Upper lobe of left lung (tissue), 6 donors: ENCODE results near the gene GLI3. TPM values are rescaled to one million over a fixed set of nuclear protein-coding genes. Genes with fewer than 3 reads are reported as not detected.
A peak's percentile ranks its signal among the peaks of the same experiment; 100 is the strongest.

Source experiments
- ATAC-seq, 2 donors: fragments of 200-7000 bp; cut with Tn5 transposase; one replicate each; pipeline ENCODE4 v1.9.1; 2022; ENCODE audit warnings: mild to moderate bottlenecking in 2 of 2, moderate library complexity in 2 of 2; ENCODE audit not compliant: low FRiP score in 2 of 2
- DNase-seq, 2 donors: peaks; one replicate each; pipeline ENCODE4 v3.0.0-alpha.2; 2019 to 2020
- H3K27ac ChIP-seq, 4 donors: fragments of 200-600 bp; sonication (generic); one replicate each; pipeline ENCODE4 v1.5.1; 2016 to 2019
- H3K27me3 ChIP-seq, 4 donors: fragments of 200-600 bp; sonication (generic); one replicate each; pipeline ENCODE4 v1.5.1; 2017 to 2019
- H3K36me3 ChIP-seq, 4 donors: fragments of 200-600 bp; sonication (generic); one replicate each; pipeline ENCODE4 v1.5.1; 2016 to 2019
- H3K4me1 ChIP-seq, 4 donors: fragments of 200-600 bp; sonication (generic); one replicate each; pipeline ENCODE4 v1.5.1; 2018 to 2019
- H3K4me3 ChIP-seq, 4 donors: fragments of 200-600 bp; sonication (generic); one replicate each; pipeline ENCODE4 v1.5.1; 2017 to 2019; ENCODE audit warnings: mild to moderate bottlenecking in 2 of 4, moderate library complexity in 1 of 4
- H3K9me3 ChIP-seq, 4 donors: fragments of 200-600 bp; sonication (generic); one replicate each; pipeline ENCODE4 v1.5.1; 2018 to 2019
- CTCF ChIP-seq, 6 experiments: fragments of 450-650 bp in 4 of 6; fragments of 200-600 bp in 2 of 6; sonication (generic) in 2 of 6; IDR thresholded peaks; one replicate each; pipeline ENCODE4 v1.5.1; 2016 to 2019; ENCODE audit warnings: antibody characterized with exemption in 6 of 6
- EP300 ChIP-seq, 4 donors: sonication (generic); formaldehyde crosslinking; IDR thresholded peaks; one replicate each; pipeline ENCODE4 v1.5.1; 2017; ENCODE audit warnings: antibody characterized with exemption in 4 of 4, control low read depth in 2 of 4
- POLR2A ChIP-seq, 4 donors: fragments of 450-650 bp; IDR thresholded peaks; one replicate each; pipeline ENCODE4 v1.5.1; 2016 to 2017; ENCODE audit warnings: antibody characterized with exemption in 4 of 4, mild to moderate bottlenecking in 2 of 4
- POLR2AphosphoS5 ChIP-seq, 2 donors: sonication (generic); formaldehyde crosslinking; IDR thresholded peaks; one replicate each; pipeline ENCODE4 v1.5.1; 2017; ENCODE audit warnings: antibody characterized with exemption in 2 of 2
- WGBS, 2 donors: methylation state at CpG; one replicate each; pipeline ENCODE4 v1.1.5; 2017 to 2018; 5-methylcytosine and 5-hydroxymethylcytosine counted together
- total RNA-seq, 6 donors: library from RNA; depleted of rRNA in 4 of 6; stranded (reverse); fragments of >200 nt in 4 of 6; gene quantifications; one replicate each; pipeline versions ENCODE4 v1.1.0 to v1.2.1, GENCODE V29; 2016 to 2021
- donor health status: DM: no; HTN: no; CAD: no; lungs with moderate emphysema.
- donor health status: DM: no; HTN: yes; CAD: no; lungs with severe emphysema.

The GLI3 gene
- total RNA-seq, 6 donors from 2014 or later, result 5.2 to 19.4 (median 14.9) TPM

GRCh38 chr7:42090806-42091205 is 146.2 kb downstream of the GLI3 start:
- Histone ChIP-seq H3K9me3 (no peaks in the 10 kb centered on the region), H3K27me3 (no peaks in the 10 kb centered on the region), H3K36me3 (no peaks in the 10 kb centered on the region), H3K4me1 (peaks cover 18 to 30% (median 24%) of the 10 kb centered on the region in 4 donors), H3K4me3 (no peak overlapping the region), H3K27ac (peak overlapping the region in 3 of 4 donors; percentile 18 to 78 (median 67))
- no peak for DNase-seq
- no peak for ATAC-seq
- no peak for TF ChIP-seq EP300 (IDR thresholded peaks at IDR 0.05)
- TF ChIP-seq POLR2AphosphoS5 (IDR thresholded peaks at IDR 0.05), result no peak
- no peak for TF ChIP-seq CTCF (IDR thresholded peaks at IDR 0.05)
- TF ChIP-seq POLR2A (IDR thresholded peaks at IDR 0.05), result no peak
- 92 to 94% methylated on average over 5 of the region's 5 CpGs for WGBS, 2 donors

GRCh38 chr7:42090056-42090455 is 147.0 kb downstream of the GLI3 start:
- peaks cover 17 to 30% (median 23%) of the 10 kb centered on the region in 4 donors for H3K4me1 ChIP-seq
- H3K4me3 ChIP-seq, result no peak overlapping the region
- no peaks in the 10 kb centered on the region for H3K27me3 ChIP-seq
- ATAC-seq (no peak), DNase-seq (no peak)
- TF ChIP-seq CTCF (IDR thresholded peaks at IDR 0.05) (no peak), EP300 (IDR thresholded peaks at IDR 0.05) (no peak), POLR2A (IDR thresholded peaks at IDR 0.05) (no peak), POLR2AphosphoS5 (IDR thresholded peaks at IDR 0.05) (no peak)
- WGBS, 2 donors, result 85 to 87% methylated on average over 2 of the region's 2 CpGs
- H3K27ac ChIP-seq, result peak overlapping the region in 1 of 4 donors; percentile 18
- H3K36me3 ChIP-seq, result no peaks in the 10 kb centered on the region
- no peaks in the 10 kb centered on the region for H3K9me3 ChIP-seq

- Histone ChIP-seq H3K4me3 (no peak overlapping the region), H3K27me3 (no peaks in the 10 kb centered on the region), H3K9me3 (no peaks in the 10 kb centered on the region), H3K36me3 (no peaks in the 10 kb centered on the region), H3K27ac (no peak overlapping the region), H3K4me1 (peaks cover 17 to 24% (median 20%) of the 10 kb centered on the region in 4 donors)
- TF ChIP-seq POLR2A (IDR thresholded peaks at IDR 0.05) (no peak), POLR2AphosphoS5 (IDR thresholded peaks at IDR 0.05) (no peak), EP300 (IDR thresholded peaks at IDR 0.05) (no peak), CTCF (IDR thresholded peaks at IDR 0.05) (no peak)
- DNase-seq, result no peak
- WGBS, 2 donors, result 91 to 92% methylated on average over 2 of the region's 2 CpGs
- ATAC-seq, result no peak
Measured at GRCh38 chr7:42087616-42088015, 149.4 kb downstream of the GLI3 start.

GRCh38 chr7:42085531-42085930 is 151.5 kb downstream of the GLI3 start:
- DNase-seq (peak in 1 of 2 donors; percentile 67), ATAC-seq (no peak)
- no peaks in the 10 kb centered on the region for H3K9me3 ChIP-seq
- no peak for TF ChIP-seq CTCF (IDR thresholded peaks at IDR 0.05)
- no peak for TF ChIP-seq POLR2A (IDR thresholded peaks at IDR 0.05)
- no peak for TF ChIP-seq EP300 (IDR thresholded peaks at IDR 0.05)
- no peaks in the 10 kb centered on the region for H3K27me3 ChIP-seq
- peaks cover 7 to 14% (median 11%) of the 10 kb centered on the region in 4 donors for H3K4me1 ChIP-seq
- no peak overlapping the region for H3K4me3 ChIP-seq
- WGBS, 2 donors, result 46 to 49% methylated on average over 3 of the region's 3 CpGs
- no peaks in the 10 kb centered on the region for H3K36me3 ChIP-seq
- no peak overlapping the region for H3K27ac ChIP-seq

DNA sequence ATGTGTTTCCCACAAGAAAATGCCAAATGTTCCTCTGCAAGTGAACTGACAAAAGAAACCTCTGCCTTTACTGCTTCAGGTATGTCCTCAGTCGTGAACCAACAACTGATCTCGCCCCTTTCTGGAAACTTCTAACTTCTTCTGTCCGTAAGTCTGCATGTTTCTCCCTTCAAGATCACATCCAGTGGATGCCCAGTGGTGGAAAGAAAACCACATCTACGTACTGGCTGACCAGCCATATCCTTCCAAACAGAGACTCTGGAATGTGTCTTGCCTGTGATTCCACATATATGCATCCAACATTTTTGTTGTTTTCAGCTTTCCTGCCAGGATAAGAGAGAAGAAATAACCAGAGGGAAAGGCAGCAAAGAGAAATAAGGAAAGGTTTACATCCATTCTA is 152.7 kb downstream of the GLI3 start:
- H3K4me1 ChIP-seq, result peaks cover 7 to 11% (median 11%) of the 10 kb centered on the region in 4 donors
- H3K27me3 ChIP-seq, result no peaks in the 10 kb centered on the region
- no peak overlapping the region for H3K4me3 ChIP-seq
- 67 to 98% methylated on average over 4 of the region's 4 CpGs for WGBS, 2 donors
- no peak for TF ChIP-seq POLR2AphosphoS5 (IDR thresholded peaks at IDR 0.05)
- TF ChIP-seq POLR2A (IDR thresholded peaks at IDR 0.05), result no peak
- no peak for TF ChIP-seq CTCF (IDR thresholded peaks at IDR 0.05)
- ATAC-seq (no peak), DNase-seq (no peak)
- H3K27ac ChIP-seq, result no peak overlapping the region
- no peaks in the 10 kb centered on the region for H3K36me3 ChIP-seq
- H3K9me3 ChIP-seq, result no peaks in the 10 kb centered on the region
